SH-SY5Y (cell line): Measurements from ENCODE around the gene PRCP.

Experiments used
- GATA2 ChIP-seq: IDR thresholded peaks from 2 replicates; pipeline ENCODE4 v1.6.1; 2011; ENCODE audit warnings: mild to moderate bottlenecking, low read depth, low read length
- GATA3 ChIP-seq: IDR thresholded peaks from 2 replicates; pipeline ENCODE4 v1.6.1; 2011; ENCODE audit warnings: low read depth, mild to moderate bottlenecking, low read length, moderate library complexity

- TF ChIP-seq GATA2: no peak
- no peak for TF ChIP-seq GATA3
Observed at GRCh38 chr11:82906931-82907330, 6.7 kb upstream of the PRCP start.
